Measurements from ENCODE around the gene MLST8.

Gene MLST8

DNA sequence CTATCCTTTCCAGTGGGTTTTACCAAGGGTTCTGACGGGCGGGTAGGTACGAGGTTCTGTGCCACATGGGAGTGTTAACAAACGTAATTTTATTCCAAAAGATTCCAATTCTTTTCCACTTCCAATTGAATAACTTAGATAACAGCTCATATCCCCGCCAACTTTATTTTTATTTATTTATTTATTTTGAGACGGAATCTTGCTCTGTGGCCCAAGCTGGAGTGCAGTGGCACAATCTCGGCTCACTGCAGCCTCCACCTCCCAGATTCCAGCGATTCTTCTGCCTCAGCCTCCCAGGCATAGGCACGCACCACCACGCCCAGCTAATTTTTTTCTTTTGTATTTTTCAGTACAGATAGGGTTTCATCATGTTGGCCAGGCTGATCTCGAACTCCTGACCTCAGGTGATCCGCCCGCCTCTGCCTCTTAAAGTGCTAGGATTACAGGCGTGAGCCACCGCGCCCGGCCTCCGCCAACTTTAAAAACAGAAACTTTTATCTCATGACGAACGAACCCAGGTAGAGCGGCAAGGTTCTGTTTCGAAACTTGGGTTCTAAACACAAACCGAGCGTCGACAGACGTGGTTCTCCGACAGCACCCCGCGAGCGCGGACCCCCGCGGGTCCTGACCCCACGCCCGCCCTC lies 45.5 kb downstream of the MLST8 start:
- no peaks in the 10 kb centered on the region for H3K9me2 ChIP-seq (replicated peaks; ENCODE audit: insufficient read depth, low read length)
- peak overlapping the region; percentile 73 for H3K9ac ChIP-seq (ENCODE audit: low read length)
- no peaks in the 10 kb centered on the region for H3K27me3 ChIP-seq (replicated peaks; ENCODE audit: insufficient read depth, low read length)
- no peaks in the 10 kb centered on the region for H3K9me3 ChIP-seq (replicated peaks; ENCODE audit: insufficient read depth, low read length)
- DNase-seq = peak; percentile 69
- H3K36me3 ChIP-seq (replicated peaks; ENCODE audit: insufficient read depth, low read length) = peaks cover 8% of the 10 kb centered on the region
- peak overlapping the region; percentile 75 for H3K4me3 ChIP-seq (ENCODE audit: low read length)
- no peak for TF ChIP-seq EZH2phosphoT487 (IDR thresholded peaks at IDR 0.05; ENCODE audit: low read length)
- TF ChIP-seq EZH2 (optimal IDR thresholded peaks at IDR 0.05; ENCODE audit: low read depth, low read length) = no peak
- TF ChIP-seq, protein P1, sequence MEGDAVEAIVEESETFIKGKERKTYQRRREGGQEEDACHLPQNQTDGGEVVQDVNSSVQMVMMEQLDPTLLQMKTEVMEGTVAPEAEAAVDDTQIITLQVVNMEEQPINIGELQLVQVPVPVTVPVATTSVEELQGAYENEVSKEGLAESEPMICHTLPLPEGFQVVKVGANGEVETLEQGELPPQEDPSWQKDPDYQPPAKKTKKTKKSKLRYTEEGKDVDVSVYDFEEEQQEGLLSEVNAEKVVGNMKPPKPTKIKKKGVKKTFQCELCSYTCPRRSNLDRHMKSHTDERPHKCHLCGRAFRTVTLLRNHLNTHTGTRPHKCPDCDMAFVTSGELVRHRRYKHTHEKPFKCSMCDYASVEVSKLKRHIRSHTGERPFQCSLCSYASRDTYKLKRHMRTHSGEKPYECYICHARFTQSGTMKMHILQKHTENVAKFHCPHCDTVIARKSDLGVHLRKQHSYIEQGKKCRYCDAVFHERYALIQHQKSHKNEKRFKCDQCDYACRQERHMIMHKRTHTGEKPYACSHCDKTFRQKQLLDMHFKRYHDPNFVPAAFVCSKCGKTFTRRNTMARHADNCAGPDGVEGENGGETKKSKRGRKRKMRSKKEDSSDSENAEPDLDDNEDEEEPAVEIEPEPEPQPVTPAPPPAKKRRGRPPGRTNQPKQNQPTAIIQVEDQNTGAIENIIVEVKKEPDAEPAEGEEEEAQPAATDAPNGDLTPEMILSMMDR (IDR thresholded peaks at IDR 0.05; ENCODE audit: low read length) = no peak
- no peaks in the 10 kb centered on the region for H4K20me1 ChIP-seq (ENCODE audit: insufficient read depth, low read length)
- peak overlapping the region; percentile 65; the same call in 1 of the 2 replicates for H3K27ac ChIP-seq (ENCODE audit: low read length)
- peaks cover 56% of the 10 kb centered on the region for H3K79me2 ChIP-seq (ENCODE audit: low read length)
- H2AFZ ChIP-seq (ENCODE audit: low read length) = no peak overlapping the region
- peak overlapping the region; percentile 95 for H3K4me2 ChIP-seq (ENCODE audit: low read depth, low read length)
- H3F3A ChIP-seq (ENCODE audit: insufficient read depth, low read length) = peaks cover 32% of the 10 kb centered on the region
- H3K4me1 ChIP-seq (ENCODE audit: low read length) = peaks cover 7% of the 10 kb centered on the region

DNA sequence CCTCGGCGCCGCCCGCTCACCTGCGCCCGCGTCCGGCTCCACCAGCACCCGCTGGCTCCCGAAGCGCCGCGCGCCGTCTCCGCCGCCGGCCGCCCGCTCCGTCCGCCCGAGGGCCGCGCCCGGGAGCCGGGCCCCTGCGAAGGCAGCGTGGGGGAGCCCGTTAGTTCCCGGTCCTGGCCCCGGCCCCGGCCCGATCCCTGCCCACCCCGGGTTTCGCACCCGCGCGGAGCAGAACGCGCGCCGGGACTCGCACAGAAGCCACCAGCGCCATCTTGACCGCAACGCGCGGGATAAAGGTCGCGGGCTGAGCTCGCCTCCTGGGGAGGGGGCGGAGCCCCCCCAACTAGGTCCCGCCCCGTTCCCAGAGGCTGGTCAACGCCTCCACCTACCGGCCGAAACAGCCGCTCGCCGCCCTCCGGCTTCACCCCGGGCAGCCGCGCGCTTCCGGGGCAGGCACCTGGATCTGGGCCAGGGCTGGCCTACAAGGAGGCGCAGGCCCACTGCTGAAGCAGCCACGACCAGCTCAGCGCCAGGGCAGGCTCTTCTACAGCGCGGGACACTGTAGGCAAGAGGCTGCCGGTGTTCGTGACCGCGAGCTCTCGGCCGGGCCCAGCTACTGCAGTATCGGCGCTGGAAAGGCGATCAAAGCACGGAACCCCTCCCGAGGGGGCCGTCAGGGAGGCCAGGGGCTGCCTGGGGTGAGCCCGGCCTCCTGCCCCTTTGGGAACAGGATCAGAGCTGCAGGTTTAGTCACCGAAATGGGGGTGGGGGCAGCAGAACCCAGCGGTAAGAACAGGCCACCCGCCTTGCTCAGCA lies 46.2 kb downstream of the MLST8 start, which contains the start of gene ECI1:
TSS of gene ECI1 (minus strand) at position 292 of the 816 bp plus-strand sequence. CDS start at position 271, 21 bp downstream.
- H3K4me2 ChIP-seq (ENCODE audit: low read depth, low read length) = peak within 1 kb of the TSS; percentile 95
- H3K79me2 ChIP-seq (ENCODE audit: low read length) = peaks cover 57% of the 10 kb centered on the region
- H3K27me3 ChIP-seq (replicated peaks; ENCODE audit: insufficient read depth, low read length) = no peaks in the 10 kb centered on the region
- peak within 1 kb of the TSS; percentile 65; the same call in 1 of the 2 replicates for H3K27ac ChIP-seq (ENCODE audit: low read length)
- peak within 1 kb of the TSS; percentile 73 for H3K9ac ChIP-seq (ENCODE audit: low read length)
- DNase-seq = peak; percentile 97
- H3K9me2 ChIP-seq (replicated peaks; ENCODE audit: insufficient read depth, low read length) = no peaks in the 10 kb centered on the region
- TF ChIP-seq EZH2 (optimal IDR thresholded peaks at IDR 0.05; ENCODE audit: low read depth, low read length) = no peak
- TF ChIP-seq, protein P1 (IDR thresholded peaks at IDR 0.05; ENCODE audit: low read length) = peak; percentile 59
- TF ChIP-seq EZH2phosphoT487 (IDR thresholded peaks at IDR 0.05; ENCODE audit: low read length) = no peak
- H3K9me3 ChIP-seq (replicated peaks; ENCODE audit: insufficient read depth, low read length) = no peaks in the 10 kb centered on the region
- no peak within 1 kb of the TSS for H2AFZ ChIP-seq (ENCODE audit: low read length)
- H3K4me1 ChIP-seq (ENCODE audit: low read length) = peaks cover 7% of the 10 kb centered on the region
- H3F3A ChIP-seq (ENCODE audit: insufficient read depth, low read length) = peaks cover 33% of the 10 kb centered on the region
- no peaks in the 10 kb centered on the region for H4K20me1 ChIP-seq (ENCODE audit: insufficient read depth, low read length)
- H3K36me3 ChIP-seq (replicated peaks; ENCODE audit: insufficient read depth, low read length) = peaks cover 10% of the 10 kb centered on the region
- peak within 1 kb of the TSS; percentile 75 for H3K4me3 ChIP-seq (ENCODE audit: low read length)

DNA sequence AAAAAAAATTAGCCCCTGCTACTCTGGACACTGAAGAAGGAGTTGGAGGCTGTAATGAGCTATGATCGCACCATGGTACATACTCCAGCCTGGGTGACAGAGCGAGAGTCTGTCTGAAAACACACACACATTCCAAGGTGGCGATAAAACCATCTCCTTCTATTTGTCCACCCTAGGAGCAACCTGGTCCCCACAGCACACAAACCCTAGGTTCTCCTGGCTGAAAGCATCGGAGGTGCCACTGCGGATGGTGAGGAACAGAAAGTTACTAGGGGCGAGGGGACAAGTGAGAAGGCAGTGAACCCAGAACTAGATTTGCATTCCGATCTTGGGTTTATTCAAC lies 47.5 kb downstream of the MLST8 start:
- no peak overlapping the region for H3K4me2 ChIP-seq (ENCODE audit: low read depth, low read length)
- H3F3A ChIP-seq (ENCODE audit: insufficient read depth, low read length) = peaks cover 36% of the 10 kb centered on the region
- H3K27me3 ChIP-seq (replicated peaks; ENCODE audit: insufficient read depth, low read length) = no peaks in the 10 kb centered on the region
- H3K79me2 ChIP-seq (ENCODE audit: low read length) = peaks cover 58% of the 10 kb centered on the region
- no peak overlapping the region for H3K4me3 ChIP-seq (ENCODE audit: low read length)
- TF ChIP-seq EZH2 (optimal IDR thresholded peaks at IDR 0.05; ENCODE audit: low read depth, low read length) = no peak
- TF ChIP-seq, protein P1 (IDR thresholded peaks at IDR 0.05; ENCODE audit: low read length) = no peak
- no peaks in the 10 kb centered on the region for H4K20me1 ChIP-seq (ENCODE audit: insufficient read depth, low read length)
- H3K36me3 ChIP-seq (replicated peaks; ENCODE audit: insufficient read depth, low read length) = peaks cover 21% of the 10 kb centered on the region
- H3K27ac ChIP-seq (ENCODE audit: low read length) = no peak overlapping the region; the same call in 1 of the 2 replicates
- DNase-seq = no peak
- H2AFZ ChIP-seq (ENCODE audit: low read length) = no peak overlapping the region
- H3K4me1 ChIP-seq (ENCODE audit: low read length) = peaks cover 7% of the 10 kb centered on the region
- H3K9me2 ChIP-seq (replicated peaks; ENCODE audit: insufficient read depth, low read length) = no peaks in the 10 kb centered on the region
- H3K9me3 ChIP-seq (replicated peaks; ENCODE audit: insufficient read depth, low read length) = no peaks in the 10 kb centered on the region
- H3K9ac ChIP-seq (ENCODE audit: low read length) = no peak overlapping the region
